ENCODE data around the gene SLC4A7. TPM values are rescaled to one million over a fixed set of nuclear protein-coding genes. Genes with fewer than 3 reads are reported as not detected.
A peak's percentile ranks its signal among the peaks of the same experiment; 100 is the strongest.

The SLC4A7 gene
- total RNA-seq, 1 experiment from 2014 or later, result 90.8 TPM

GRCh38 chr3:27454461-27454860, 29.7 kb downstream of the SLC4A7 start:
- Mint-ChIP-seq H3K4me3 (no peak overlapping the region), H3K36me3 (peaks cover 4% of the 10 kb centered on the region; the same call in 1 of the 2 replicates), H3K9me3 (no peaks in the 10 kb centered on the region), H3K27ac (peak overlapping the region; percentile 58), H3K4me1 (peaks cover 51% of the 10 kb centered on the region), H3K27me3 (ENCODE audit: low read depth) (no peaks in the 10 kb centered on the region)
- DNase-seq (ENCODE audit: low spot score) (no peak), ATAC-seq (no peak)
- TF ChIP-seq HMGA2 (CRISPR knock-in tag; IDR thresholded peaks at IDR 0.05) (no peak), IRF1 (CRISPR knock-in tag; IDR thresholded peaks at IDR 0.05) (no peak), ZNF138 (CRISPR knock-in tag; conservative IDR thresholded peaks at IDR 0.05) (no peak), ERG (CRISPR knock-in tag; IDR thresholded peaks at IDR 0.05) (no peak), CREB1 (CRISPR knock-in tag; IDR thresholded peaks at IDR 0.05) (no peak), E2F5 (CRISPR knock-in tag; IDR thresholded peaks at IDR 0.05) (no peak), ZNF396 (CRISPR knock-in tag; IDR thresholded peaks at IDR 0.05; ENCODE audit: borderline replicate concordance) (no peak), ZBTB43 (CRISPR knock-in tag; IDR thresholded peaks at IDR 0.05) (no peak), TP53 (CRISPR knock-in tag; IDR thresholded peaks at IDR 0.05) (no peak), AFF4 (CRISPR knock-in tag; IDR thresholded peaks at IDR 0.05; ENCODE audit: borderline replicate concordance) (no peak), CBFB (CRISPR knock-in tag; IDR thresholded peaks at IDR 0.05; ENCODE audit: low read depth) (no peak), NFATC4 (CRISPR knock-in tag; IDR thresholded peaks at IDR 0.05) (no peak), FOXP4 (CRISPR knock-in tag; IDR thresholded peaks at IDR 0.05) (no peak), JAZF1 (CRISPR knock-in tag; IDR thresholded peaks at IDR 0.05) (no peak), ZNF281 (CRISPR knock-in tag; IDR thresholded peaks at IDR 0.05) (no peak), JUN (CRISPR knock-in tag; IDR thresholded peaks at IDR 0.05) (no peak), ARID4B (CRISPR knock-in tag; IDR thresholded peaks at IDR 0.05; ENCODE audit: borderline replicate concordance) (no peak), GTF2I (CRISPR knock-in tag; conservative IDR thresholded peaks at IDR 0.05) (no peak), GABPB1 (CRISPR knock-in tag; IDR thresholded peaks at IDR 0.05) (no peak), SMAD3 (CRISPR knock-in tag; IDR thresholded peaks at IDR 0.05; ENCODE audit: borderline replicate concordance) (no peak)
- CTCF ChIA-PET, result no interaction called here
- POLR2A ChIA-PET, result no interaction called here

Measured in WTC11 (cell line).